GM19025 (cell line): ENCODE data around the gene CNTNAP3B.
"Not testable (repeated sequence)": the region's sequence is repeated elsewhere in the genome, so short reads cannot be mapped to it uniquely, and the experiment has no call there.

Source experiments
- ATAC-seq: cut with Tn5 transposase; IDR thresholded peaks from one replicate; pipeline ENCODE4 v1.9.1; 2021; ENCODE audit warnings: mild to moderate bottlenecking, low read depth, moderate library complexity; ENCODE audit not compliant: unreplicated experiment

CNTNAP3B gene

GRCh38 chr9:42129073-42129729 lies at the start of gene CNTNAP3B:
Gene CNTNAP3B (minus strand): TSS chr9:42129426. CDS start chr9:42129094, 332 bp downstream.
- not testable (repeated sequence) for ATAC-seq

GRCh38 chr9:42160299-42160698 lies 31.1 kb upstream of the CNTNAP3B start:
- ATAC-seq, result not testable (repeated sequence)

DNA sequence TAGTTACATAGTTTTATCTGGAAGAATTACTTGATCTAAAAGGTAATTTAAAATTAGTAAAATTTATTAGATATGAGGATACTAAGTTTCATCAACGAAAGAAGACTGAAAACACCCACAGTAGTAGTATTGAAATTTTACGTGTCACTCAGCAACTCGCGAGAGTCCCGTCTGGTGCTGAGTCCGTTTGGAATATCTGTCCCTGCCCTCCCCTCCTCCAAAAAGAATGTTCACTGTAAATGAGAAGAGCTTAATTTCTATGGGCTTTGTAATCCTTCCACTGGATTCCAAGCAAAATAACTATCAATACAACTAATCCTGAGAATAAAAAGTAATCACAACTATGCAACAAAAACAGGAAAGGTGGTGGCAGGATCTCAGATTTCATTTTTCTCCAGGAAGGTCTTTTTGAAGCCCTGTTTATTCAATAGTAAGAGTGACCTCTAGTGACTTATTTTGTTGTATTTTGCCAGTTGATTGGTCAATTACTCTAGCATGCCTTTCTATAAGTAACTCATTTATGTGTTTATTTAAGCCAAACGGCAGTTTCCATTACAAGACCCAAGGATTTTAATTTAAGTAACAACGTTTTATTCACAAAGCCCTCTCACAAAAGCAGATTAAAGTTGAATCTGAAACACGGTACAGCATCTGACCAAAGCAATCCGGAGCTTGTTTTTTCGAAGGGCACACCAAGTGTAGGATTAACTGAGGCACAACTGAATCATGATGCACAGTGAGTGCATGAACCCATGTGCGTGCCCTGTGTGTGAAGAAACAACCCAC lies 2.0 kb downstream of the CNTNAP3B start:
- ATAC-seq, result not testable (repeated sequence)

GRCh38 chr9:42121007-42121406 lies 8.2 kb downstream of the CNTNAP3B start:
- ATAC-seq, result not testable (repeated sequence)

DNA sequence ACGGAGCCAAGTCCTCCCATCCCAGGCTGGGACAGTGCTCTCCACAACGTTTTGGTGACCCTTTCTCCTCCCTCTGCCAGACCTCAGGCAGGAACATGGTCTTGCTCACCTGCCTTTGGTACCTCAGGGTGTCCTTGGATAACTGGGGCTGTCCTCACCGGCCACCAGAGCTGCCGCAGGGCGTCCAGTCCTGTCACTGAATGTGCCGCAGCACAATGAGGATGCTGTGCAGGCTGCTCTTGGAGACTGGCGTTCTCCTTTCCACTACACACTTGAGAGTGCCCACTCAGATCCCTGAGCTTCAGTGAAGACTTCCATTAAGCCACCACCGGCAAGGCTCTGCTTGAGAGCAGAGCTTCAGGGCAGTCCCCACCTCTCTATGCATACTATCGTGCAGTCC lies 33.3 kb downstream of the CNTNAP3B start:
- not testable (repeated sequence) for ATAC-seq

- not testable (repeated sequence) for ATAC-seq
These were observed 44.7 kb downstream of the CNTNAP3B start for GRCh38 chr9:42084559-42084952.

DNA sequence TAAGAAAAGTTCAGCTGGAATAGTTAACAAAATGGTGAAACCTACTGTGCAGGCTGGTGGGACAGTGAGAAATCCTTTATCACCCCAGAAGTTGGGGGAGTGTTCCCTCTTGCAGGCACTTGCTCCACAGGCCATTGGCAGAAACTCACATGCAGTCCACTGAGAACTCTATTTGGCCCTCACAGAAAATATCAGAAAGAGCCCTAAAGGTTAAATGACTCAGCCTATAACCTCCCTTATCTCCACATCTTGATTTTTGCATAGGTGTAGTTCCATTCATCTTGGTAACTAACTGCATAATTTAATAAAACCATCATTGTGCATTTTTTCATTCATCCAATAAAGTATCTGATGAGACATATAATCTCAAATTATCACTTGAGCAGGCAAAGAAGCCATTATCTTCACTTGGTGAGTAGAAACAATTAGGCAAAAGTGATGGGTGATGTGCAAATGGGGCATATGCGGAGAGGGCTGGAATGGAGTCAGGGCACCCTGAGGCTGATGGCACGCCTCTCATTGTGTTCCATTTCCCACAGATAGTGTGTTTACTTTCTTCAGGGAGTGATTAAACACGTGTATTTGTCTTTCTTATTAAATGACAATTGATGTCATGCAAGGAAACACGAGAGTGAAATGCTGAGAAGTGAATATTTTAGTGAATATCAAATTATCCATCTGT lies 45.2 kb downstream of the CNTNAP3B start:
- not testable (repeated sequence) for ATAC-seq

- not testable (repeated sequence) for ATAC-seq
These were observed 48.9 kb downstream of the CNTNAP3B start for GRCh38 chr9:42080376-42080775.

DNA sequence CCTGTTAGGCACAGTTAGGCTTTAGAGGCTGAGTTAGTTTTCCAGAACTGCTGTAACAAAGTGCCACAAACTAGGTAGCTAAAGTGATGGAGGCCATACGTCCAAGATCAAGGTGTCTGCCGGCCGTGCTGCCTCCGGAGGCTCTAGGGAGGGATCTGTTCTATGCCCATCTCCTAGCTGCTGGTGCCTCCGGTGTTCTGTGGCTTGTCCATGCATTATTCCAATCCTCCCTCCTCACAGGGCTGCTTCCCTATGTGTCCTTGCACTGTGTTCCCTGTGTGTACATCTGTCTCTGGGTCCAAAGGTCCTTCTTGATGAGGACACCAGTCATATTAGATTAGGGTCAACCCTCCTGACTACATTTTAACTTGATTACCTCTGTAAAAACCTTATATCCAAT lies 54.4 kb downstream of the CNTNAP3B start:
- not testable (repeated sequence) for ATAC-seq

DNA sequence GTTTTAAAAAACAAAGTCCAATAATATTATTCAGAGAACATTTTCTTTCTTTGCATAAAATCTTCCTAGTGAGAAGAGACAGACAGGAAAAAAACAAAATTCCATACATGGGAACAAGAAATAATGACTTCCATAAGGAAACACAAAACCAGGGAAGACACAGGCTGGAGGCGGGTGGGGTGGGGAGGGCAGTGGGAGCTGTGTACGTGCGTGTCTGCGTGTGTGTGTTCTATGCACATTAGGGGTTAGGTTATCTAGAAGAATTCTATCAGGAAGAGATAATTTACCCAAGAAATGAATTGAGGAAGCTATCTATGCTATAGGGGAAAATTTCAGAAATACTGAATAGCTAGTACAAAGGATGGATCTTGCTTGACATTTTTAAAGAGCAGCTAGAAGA lies 58.2 kb downstream of the CNTNAP3B start:
- not testable (repeated sequence) for ATAC-seq

GRCh38 chr9:42070035-42070799 lies 59.0 kb downstream of the CNTNAP3B start:
- ATAC-seq, result not testable (repeated sequence)

DNA sequence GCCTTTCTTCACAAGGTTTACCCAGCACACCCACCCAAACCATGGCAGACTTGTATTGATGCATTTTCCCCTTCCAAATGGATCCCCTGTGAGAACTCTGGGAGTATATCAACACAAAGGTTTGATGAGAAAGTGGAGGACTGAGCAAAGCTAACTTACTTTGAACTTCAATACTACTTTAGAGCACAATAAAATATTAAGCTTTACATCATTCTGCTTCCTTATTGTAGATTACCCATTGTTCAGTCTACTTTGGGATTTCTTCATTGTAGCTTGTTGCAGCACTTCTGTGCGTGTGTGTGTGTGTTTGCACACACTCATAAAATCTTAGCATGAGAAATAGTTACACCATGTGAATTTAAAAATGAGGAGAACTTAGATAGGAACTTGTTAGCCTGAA lies 75.4 kb downstream of the CNTNAP3B start:
- not testable (repeated sequence) for ATAC-seq

DNA sequence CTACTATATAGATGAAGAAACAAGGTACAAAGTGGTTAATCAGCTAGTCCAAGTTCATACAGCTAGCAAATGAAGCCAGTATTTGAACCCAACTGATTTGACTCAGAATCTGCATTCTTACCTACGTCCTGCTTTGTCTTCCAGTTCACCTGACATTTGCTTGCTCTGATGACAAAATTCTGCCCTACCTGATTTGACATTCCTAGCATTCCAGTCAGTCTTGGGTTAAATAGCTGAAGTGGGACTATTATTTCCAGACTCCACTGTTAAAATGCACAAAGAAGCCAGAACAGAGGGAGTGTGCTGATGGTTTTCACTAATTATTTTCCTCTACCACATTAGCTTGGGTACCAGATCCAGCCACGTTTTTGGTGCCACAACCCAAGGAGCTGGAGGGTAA lies 78.5 kb downstream of the CNTNAP3B start:
- ATAC-seq, result not testable (repeated sequence)

- not testable (repeated sequence) for ATAC-seq
These were observed 84.7 kb downstream of the CNTNAP3B start for GRCh38 chr9:42044422-42045010.

DNA sequence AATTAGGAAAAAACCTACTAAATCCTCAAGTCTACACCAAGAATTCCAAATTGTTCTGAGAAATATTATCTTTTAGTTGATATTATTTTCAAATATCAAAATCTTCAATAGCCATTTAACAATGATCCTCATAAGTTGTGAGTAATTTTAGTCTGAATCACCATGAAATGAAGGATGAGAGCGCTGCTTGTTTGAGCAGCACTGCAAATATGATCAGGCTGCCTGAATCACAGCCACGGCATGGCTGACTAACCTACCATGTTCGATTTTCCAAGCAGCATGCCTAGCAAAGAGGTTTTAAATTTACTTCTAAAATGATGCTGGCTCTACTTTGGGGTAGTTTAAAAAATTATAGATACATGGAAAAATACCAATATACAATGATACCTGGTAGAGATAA lies 95.7 kb downstream of the CNTNAP3B start:
- not testable (repeated sequence) for ATAC-seq

DNA sequence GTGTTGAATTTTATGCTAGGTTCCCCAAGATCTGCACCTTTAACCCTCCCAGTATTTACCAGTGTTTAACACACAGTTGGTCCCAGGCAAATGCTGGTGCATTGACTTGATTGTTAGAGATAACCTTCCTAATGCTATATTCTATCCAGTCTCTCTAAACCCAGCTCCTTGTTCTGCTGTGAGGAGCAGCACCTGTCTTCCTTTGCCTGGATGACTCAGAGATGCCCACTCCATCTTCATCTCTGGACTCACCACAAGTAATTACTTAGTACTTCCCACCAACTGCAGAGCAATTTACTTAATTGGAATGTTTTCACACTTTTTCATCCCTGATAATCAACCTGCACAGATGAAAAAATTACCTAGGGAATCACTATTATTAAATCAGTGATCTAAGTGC lies 108.6 kb downstream of the CNTNAP3B start:
- ATAC-seq, result not testable (repeated sequence)

DNA sequence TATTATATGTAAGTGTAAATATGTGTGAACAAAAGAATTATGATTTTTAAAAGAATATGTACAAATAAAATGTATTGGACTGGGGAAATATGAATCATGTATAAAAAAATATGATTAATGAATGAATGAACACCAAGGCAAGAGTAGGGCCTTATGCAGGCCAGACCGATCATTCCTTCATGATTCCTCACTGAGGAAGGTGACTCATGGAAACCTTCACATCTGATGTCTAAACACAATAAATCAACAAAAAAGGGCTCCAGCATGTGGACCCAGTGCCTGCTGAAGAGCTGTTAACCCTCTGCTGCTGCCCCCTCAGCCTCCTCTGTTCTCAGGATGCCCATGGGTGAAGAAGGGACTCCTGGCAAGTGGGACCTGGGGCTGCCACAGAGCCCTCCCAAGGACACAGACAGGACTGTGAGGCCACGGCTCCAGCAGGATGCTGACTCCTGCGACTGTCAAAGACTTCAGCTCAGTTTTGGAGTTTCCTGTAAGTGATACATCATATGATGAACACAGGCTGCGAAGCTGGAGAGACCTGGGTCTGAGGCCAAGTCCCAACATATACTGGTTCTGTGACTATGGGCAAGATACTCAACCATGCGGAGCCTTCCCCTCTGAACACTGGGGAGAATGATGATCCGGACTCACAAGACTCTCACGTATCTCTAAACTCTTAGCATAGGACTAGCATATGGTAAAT lies 110.9 kb downstream of the CNTNAP3B start:
- ATAC-seq, result not testable (repeated sequence)

DNA sequence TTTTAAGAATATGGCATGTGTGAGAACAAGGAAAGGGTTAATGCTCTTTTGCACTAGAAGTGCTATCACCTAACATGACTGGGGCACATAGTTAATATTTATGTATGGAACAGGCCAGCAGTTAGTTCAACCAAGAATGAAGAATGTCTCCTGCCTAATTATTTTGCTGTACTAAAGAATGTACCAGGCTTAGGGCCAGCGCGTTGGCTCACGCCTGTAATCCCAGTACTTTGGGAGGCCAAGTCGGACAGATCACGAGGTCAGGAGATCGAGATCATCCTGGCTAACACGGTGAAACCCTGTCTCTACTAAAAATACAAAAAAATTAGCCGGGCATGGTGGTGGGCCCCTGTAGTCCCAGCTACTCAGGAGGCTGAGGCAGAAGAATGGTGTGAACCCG lies 114.9 kb downstream of the CNTNAP3B start:
- not testable (repeated sequence) for ATAC-seq

DNA sequence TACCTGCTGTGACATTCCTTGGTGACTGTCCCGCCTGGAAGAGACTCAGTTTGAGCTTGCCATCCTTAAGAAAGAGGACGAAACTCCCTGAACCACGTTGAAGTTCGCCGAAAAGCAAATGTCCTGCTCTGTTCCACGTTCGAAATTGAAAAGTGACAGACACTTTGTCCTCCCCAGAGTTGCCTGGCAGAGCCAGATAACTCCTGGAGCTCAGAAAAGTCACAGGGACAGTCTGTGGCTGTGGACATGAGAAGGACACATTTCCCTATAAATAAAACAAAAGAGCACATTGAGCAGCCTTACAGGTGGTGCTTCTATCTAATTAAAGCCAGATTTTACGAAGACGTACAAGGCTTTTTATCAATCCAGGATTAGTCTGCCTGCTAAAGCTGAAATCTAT lies 137.6 kb downstream of the CNTNAP3B start:
- not testable (repeated sequence) for ATAC-seq
